A673 (cell line): ENCODE measurements around the gene DNAJC27. TPM values are rescaled to one million over a fixed set of nuclear protein-coding genes. Genes with fewer than 3 reads are reported as not detected.

Experiments used
- BruUV-seq: library from RNA; stranded (reverse); fragments of 400-500 nt; replicated peaks from 2 replicates; lab custom pipeline; 2021; lab: Mats Ljungman, UMichigan
- CTCF ChIA-PET: fragments of 300-600 bp; sonication (Branson Sonifier 250); formaldehyde crosslinking; loops from one replicate; lab custom pipeline; 2022; ENCODE audit warnings: antibody characterized with exemption; lab: Charles Lee
- POLR2A ChIA-PET: fragments of 300-600 bp; sonication (Branson Sonifier 250); formaldehyde crosslinking; loops from one replicate; lab custom pipeline; 2022; ENCODE audit warnings: antibody characterized with exemption; ENCODE audit not compliant: low non-redundant PET; lab: Charles Lee
- DNase-seq: peaks from one replicate; pipeline ENCODE4 v3.0.0-alpha.2; 2015; ENCODE audit warnings: low spot score
- H3K27ac ChIP-seq: fragments of 200-600 bp; sonication (generic); 2 replicates; pipeline ENCODE4 v1.5.1; 2016; ENCODE audit warnings: mixed run types, low read depth, mild to moderate bottlenecking, mixed read lengths, antibody characterized with exemption, low read length; ENCODE audit not compliant: poor library complexity, severe bottlenecking
- H3K27me3 ChIP-seq: fragments of 200-600 bp; sonication (generic); replicated peaks from 2 replicates; pipeline ENCODE4 v1.6.1; 2017; ENCODE audit warnings: mixed run types, low read depth, mild to moderate bottlenecking, mixed read lengths, antibody characterized with exemption, low read length; ENCODE audit not compliant: insufficient read depth, poor library complexity
- H3K36me3 ChIP-seq: fragments of 200-600 bp; sonication (generic); 2 replicates; pipeline ENCODE4 v1.6.1; 2016; ENCODE audit warnings: mixed run types, mild to moderate bottlenecking, mixed read lengths, antibody characterized with exemption, low read length; ENCODE audit not compliant: insufficient read depth, poor library complexity, severe bottlenecking
- H3K4me1 ChIP-seq: fragments of 200-600 bp; sonication (generic); 2 replicates; pipeline ENCODE4 v1.6.1; 2017; ENCODE audit warnings: mixed run types, mild to moderate bottlenecking, mixed read lengths, antibody characterized with exemption, low read length; ENCODE audit not compliant: insufficient read depth, poor library complexity, severe bottlenecking
- H3K4me3 ChIP-seq: fragments of 200-600 bp; sonication (generic); 2 replicates; pipeline ENCODE4 v1.5.1; 2016; ENCODE audit warnings: low read depth, mixed run types, mild to moderate bottlenecking, mixed read lengths, low read length; ENCODE audit not compliant: poor library complexity, severe bottlenecking
- H3K9me3 ChIP-seq: fragments of 200-600 bp; sonication (generic); 2 replicates; pipeline ENCODE4 v1.6.1; 2016; ENCODE audit warnings: mixed run types, low read depth, mild to moderate bottlenecking, mixed read lengths, antibody characterized with exemption, low read length; ENCODE audit not compliant: poor library complexity, severe bottlenecking
- EZH2 ChIP-seq: fragments of 200-600 bp; sonication (generic); IDR thresholded peaks from 2 replicates; pipeline ENCODE4 v1.6.1; 2017; ENCODE audit warnings: borderline replicate concordance, low read depth, mild to moderate bottlenecking, mixed read lengths, antibody characterized with exemption, low read length; ENCODE audit not compliant: poor library complexity, severe bottlenecking
- intact Hi-C: fragments of 100-400 bp; cut with micrococcal nuclease; formaldehyde crosslinking; loops from one replicate; pipeline ENCODE4 v1.10.0; 2022; ENCODE audit not compliant: unreplicated experiment
- total RNA-seq: library from RNA; stranded (reverse); gene quantifications from 2 replicates; pipeline ENCODE4 v1.2.3, GENCODE V29; 2021
- TF ChIP-seq, protein P1 (sequence below): fragments of 300-800, 200-600 bp; sonication (generic); conservative IDR thresholded peaks from 2 replicates; pipeline ENCODE4 v1.5.1; 2017; ENCODE audit warnings: low read depth, mild to moderate bottlenecking, antibody characterized with exemption, low read length, moderate library complexity, mixed read lengths

The DNAJC27 gene
- total RNA-seq, 1 experiment from 2014 or later: 4.4 TPM

- intact Hi-C loops: no loop called here
- POLR2A ChIA-PET: no interaction called here
Observed at GRCh38 chr2:24924732-24925131, 47.0 kb downstream of the DNAJC27 start.

GRCh38 chr2:24924266-24924665, 47.5 kb downstream of the DNAJC27 start:
- CTCF ChIA-PET: no interaction called here
- Histone ChIP-seq H3K4me1 (peaks cover 3% of the 10 kb centered on the region), H3K36me3 (no peaks in the 10 kb centered on the region), H3K4me3 (no peak overlapping the region), H3K27me3 (no peaks in the 10 kb centered on the region), H3K27ac (no peak overlapping the region), H3K9me3 (no peaks in the 10 kb centered on the region)
- TF ChIP-seq, protein P1, sequence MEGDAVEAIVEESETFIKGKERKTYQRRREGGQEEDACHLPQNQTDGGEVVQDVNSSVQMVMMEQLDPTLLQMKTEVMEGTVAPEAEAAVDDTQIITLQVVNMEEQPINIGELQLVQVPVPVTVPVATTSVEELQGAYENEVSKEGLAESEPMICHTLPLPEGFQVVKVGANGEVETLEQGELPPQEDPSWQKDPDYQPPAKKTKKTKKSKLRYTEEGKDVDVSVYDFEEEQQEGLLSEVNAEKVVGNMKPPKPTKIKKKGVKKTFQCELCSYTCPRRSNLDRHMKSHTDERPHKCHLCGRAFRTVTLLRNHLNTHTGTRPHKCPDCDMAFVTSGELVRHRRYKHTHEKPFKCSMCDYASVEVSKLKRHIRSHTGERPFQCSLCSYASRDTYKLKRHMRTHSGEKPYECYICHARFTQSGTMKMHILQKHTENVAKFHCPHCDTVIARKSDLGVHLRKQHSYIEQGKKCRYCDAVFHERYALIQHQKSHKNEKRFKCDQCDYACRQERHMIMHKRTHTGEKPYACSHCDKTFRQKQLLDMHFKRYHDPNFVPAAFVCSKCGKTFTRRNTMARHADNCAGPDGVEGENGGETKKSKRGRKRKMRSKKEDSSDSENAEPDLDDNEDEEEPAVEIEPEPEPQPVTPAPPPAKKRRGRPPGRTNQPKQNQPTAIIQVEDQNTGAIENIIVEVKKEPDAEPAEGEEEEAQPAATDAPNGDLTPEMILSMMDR: no peak
- TF ChIP-seq EZH2: no peak
- POLR2A ChIA-PET: no interaction called here
- no peak for DNase-seq
- intact Hi-C loops: no loop called here
- BruUV-seq: no TSS peak

More at GRCh38 chr2:24924732-24925131, 47.0 kb downstream of the DNAJC27 start:
- no peaks in the 10 kb centered on the region for H3K27me3 ChIP-seq
- H3K36me3 ChIP-seq: no peaks in the 10 kb centered on the region
- no peak overlapping the region for H3K27ac ChIP-seq
- H3K9me3 ChIP-seq: no peaks in the 10 kb centered on the region
- BruUV-seq: no TSS peak
- TF ChIP-seq EZH2: no peak
- no peak for DNase-seq
- no peaks in the 10 kb centered on the region for H3K4me1 ChIP-seq
- H3K4me3 ChIP-seq: no peak overlapping the region
- CTCF ChIA-PET: no interaction called here

DNA sequence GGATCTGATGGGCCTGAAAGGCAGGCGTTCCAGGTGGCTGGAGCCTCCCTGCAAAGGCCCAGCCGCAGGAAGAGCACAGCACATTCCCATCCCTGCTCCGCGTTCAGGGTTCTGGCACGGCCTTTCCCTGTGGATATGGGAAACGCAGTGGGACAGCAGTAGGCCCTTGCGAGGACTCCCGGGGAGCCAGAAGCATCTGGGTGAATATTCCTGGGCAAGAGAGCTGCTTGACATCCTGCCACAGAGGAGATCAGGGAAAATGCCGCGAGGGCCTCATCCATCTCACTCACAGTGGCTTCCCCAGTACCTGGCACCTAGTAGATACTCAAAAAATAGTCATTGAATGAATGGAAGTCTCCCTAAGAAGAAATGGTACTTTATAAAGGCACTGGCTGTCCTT, 48.6 kb downstream of the DNAJC27 start:
- TF ChIP-seq, protein P1: no peak
- TF ChIP-seq EZH2: no peak
- intact Hi-C loops: no loop called here
- no peak for DNase-seq
- no peaks in the 10 kb centered on the region for H3K36me3 ChIP-seq
- H3K4me1 ChIP-seq: peaks cover 9% of the 10 kb centered on the region
- ChIA-PET POLR2A (no interaction called here), CTCF (no interaction called here)
- H3K27me3 ChIP-seq: no peaks in the 10 kb centered on the region
- no peak overlapping the region for H3K27ac ChIP-seq
- H3K9me3 ChIP-seq: no peaks in the 10 kb centered on the region
- H3K4me3 ChIP-seq: no peak overlapping the region
- BruUV-seq: no TSS peak

DNA sequence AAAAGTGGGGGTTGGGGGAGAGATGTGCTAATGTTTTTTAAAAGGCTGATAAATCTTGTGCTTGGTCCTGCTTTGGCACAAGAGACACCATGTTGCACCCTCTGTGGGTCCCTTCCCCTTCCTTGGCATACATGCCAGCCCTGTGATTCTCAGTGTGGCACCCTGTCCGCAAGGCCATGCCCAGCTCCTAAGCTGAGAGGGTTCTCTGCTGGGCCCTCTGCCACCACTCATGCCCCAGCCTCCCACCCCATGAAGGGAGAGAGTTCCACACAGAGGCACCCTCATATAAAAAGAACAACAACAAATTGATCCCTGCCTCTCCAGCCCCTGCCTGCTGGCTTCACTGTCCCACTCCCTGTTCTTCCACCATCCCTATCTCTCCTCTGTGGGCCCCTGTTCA, 49.2 kb downstream of the DNAJC27 start:
- BruUV-seq: no TSS peak
- CTCF ChIA-PET: no interaction called here

More for the DNA sequence above, 49.2 kb downstream of the DNAJC27 start:
- TF ChIP-seq, protein P1: no peak
- Histone ChIP-seq H3K4me1 (peaks cover 9% of the 10 kb centered on the region), H3K27ac (no peak overlapping the region), H3K27me3 (no peaks in the 10 kb centered on the region), H3K36me3 (no peaks in the 10 kb centered on the region), H3K4me3 (no peak overlapping the region), H3K9me3 (no peaks in the 10 kb centered on the region)
- DNase-seq: no peak
- intact Hi-C loops: no loop called here
- POLR2A ChIA-PET: no interaction called here
